ENCODE data around the gene ZBTB48. TPM values are rescaled to one million over a fixed set of nuclear protein-coding genes. Genes with fewer than 3 reads are reported as not detected.

ZBTB48 gene
- total RNA-seq, 1 donor from 2014 or later: 39.0 TPM

DNA sequence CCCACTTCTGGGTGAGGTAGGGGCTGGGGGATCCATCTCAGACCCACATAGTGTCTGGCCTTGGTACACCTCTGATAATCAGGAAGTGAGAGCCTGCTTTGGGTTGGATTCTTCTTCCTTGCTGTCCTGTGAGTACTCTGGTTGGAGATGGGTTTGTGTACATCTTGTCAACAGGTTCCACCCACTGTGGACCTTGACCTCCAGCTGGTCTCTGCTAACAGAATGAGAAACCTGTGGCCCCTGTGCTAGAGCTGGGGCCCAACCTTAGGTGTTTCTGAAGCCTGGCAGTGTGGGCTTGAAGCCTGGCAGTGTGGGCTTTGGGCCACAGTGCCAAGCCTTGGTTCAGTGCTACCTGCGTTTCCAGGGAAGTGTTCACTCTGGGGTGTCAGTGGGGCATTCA, 2.6 kb downstream of the ZBTB48 start:
- Mint-ChIP-seq H3K4me1 (ENCODE audit: low read depth, unreplicated experiment) (peaks cover 20% of the 10 kb centered on the region), H3K27me3 (ENCODE audit: unreplicated experiment) (peaks cover 2% of the 10 kb centered on the region), H3K27ac (ENCODE audit: unreplicated experiment) (no peak overlapping the region), H3K9me3 (ENCODE audit: unreplicated experiment) (peaks cover 2% of the 10 kb centered on the region), H3K4me3 (ENCODE audit: unreplicated experiment) (no peak overlapping the region), H3K36me3 (ENCODE audit: unreplicated experiment) (no peaks in the 10 kb centered on the region)
- DNase-seq: no peak
- TF ChIP-seq, protein P1, sequence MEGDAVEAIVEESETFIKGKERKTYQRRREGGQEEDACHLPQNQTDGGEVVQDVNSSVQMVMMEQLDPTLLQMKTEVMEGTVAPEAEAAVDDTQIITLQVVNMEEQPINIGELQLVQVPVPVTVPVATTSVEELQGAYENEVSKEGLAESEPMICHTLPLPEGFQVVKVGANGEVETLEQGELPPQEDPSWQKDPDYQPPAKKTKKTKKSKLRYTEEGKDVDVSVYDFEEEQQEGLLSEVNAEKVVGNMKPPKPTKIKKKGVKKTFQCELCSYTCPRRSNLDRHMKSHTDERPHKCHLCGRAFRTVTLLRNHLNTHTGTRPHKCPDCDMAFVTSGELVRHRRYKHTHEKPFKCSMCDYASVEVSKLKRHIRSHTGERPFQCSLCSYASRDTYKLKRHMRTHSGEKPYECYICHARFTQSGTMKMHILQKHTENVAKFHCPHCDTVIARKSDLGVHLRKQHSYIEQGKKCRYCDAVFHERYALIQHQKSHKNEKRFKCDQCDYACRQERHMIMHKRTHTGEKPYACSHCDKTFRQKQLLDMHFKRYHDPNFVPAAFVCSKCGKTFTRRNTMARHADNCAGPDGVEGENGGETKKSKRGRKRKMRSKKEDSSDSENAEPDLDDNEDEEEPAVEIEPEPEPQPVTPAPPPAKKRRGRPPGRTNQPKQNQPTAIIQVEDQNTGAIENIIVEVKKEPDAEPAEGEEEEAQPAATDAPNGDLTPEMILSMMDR (IDR thresholded peaks at IDR 0.05; ENCODE audit: partially characterized antibody, unreplicated experiment): no peak

DNA sequence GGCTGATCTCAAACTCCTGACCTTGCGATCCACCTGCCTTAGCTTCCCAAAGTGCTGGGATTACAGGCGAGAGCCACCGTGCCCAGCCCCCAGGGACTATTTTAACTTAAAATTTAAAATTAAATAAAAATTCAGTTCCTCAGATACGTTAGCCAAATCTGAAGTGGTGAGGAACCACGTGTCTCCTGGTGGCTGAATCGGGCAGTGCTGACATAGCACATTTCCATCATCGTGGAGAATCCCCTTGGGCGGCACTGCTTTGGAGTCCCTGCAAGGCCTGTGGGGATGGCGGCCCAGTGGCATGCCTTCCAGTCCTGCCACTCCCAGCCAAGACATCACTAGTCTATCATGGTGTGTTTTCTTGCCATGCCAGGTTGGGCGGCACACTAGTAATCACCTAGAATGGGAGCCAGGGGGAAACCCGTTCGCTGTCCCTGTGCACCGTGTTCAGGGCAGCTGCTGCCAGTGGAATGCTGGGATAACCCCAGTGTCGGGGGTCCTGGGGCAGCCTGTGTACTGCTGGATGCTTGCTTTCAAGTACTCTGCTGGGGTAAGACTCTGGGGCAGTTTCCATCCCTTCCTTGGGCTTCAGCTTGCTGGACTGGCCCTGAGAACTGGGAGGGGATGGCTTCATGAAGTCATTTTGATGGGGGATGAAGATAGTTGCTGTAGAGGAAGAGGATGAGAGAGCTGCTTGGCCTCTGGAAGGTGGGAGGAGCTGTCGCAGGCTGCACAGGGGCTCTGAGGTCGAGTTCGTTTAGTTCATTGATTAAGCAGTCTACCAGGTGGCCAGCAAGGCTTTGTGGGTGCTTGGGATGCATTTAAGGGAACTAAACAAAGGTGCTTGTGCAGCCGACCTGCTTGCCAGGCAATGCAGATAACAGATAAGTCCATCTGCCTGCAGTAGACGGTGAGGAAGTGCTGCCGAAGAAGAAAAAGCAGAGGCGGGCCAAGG, 4.6 kb downstream of the ZBTB48 start:
- Mint-ChIP-seq H3K4me3 (ENCODE audit: unreplicated experiment) (peak overlapping the region; percentile 8), H3K4me1 (ENCODE audit: low read depth, unreplicated experiment) (peaks cover 14% of the 10 kb centered on the region), H3K9me3 (ENCODE audit: unreplicated experiment) (peaks cover 2% of the 10 kb centered on the region), H3K36me3 (ENCODE audit: unreplicated experiment) (no peaks in the 10 kb centered on the region), H3K27ac (ENCODE audit: unreplicated experiment) (peak overlapping the region; percentile 3), H3K27me3 (ENCODE audit: unreplicated experiment) (peaks cover 4% of the 10 kb centered on the region)
- TF ChIP-seq, protein P1 (IDR thresholded peaks at IDR 0.05; ENCODE audit: partially characterized antibody, unreplicated experiment): peak; percentile 66
- no peak for DNase-seq

- Mint-ChIP-seq H3K27ac (ENCODE audit: unreplicated experiment) (peak overlapping the region; percentile 3), H3K36me3 (ENCODE audit: unreplicated experiment) (no peaks in the 10 kb centered on the region), H3K27me3 (ENCODE audit: unreplicated experiment) (peaks cover 4% of the 10 kb centered on the region), H3K9me3 (ENCODE audit: unreplicated experiment) (peaks cover 2% of the 10 kb centered on the region), H3K4me3 (ENCODE audit: unreplicated experiment) (peak overlapping the region; percentile 8), H3K4me1 (ENCODE audit: low read depth, unreplicated experiment) (peaks cover 14% of the 10 kb centered on the region)
- TF ChIP-seq, protein P1 (IDR thresholded peaks at IDR 0.05; ENCODE audit: partially characterized antibody, unreplicated experiment): no peak
- DNase-seq: no peak
Observed at GRCh38 chr1:6585081-6585722, 5.4 kb downstream of the ZBTB48 start.

DNA sequence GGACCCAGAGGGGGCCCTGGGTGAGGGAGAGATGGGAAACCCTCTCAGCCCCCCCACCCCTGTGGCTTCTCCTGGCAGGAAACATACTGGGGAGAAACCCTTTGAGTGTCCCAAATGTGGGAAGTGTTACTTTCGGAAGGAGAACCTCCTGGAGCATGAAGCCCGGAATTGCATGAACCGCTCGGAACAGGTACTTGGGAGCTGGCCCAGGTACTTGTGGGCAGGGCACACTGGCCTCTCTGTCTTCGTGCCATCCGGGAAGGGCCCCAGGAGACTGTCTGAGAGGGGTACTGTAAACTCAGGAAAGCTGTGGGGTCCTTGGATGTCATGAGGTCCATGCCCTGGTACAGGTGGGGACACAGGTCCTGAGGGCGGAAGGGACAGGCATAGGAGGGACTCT, 6.0 kb downstream of the ZBTB48 start:
- Mint-ChIP-seq H3K36me3 (ENCODE audit: unreplicated experiment) (no peaks in the 10 kb centered on the region), H3K4me1 (ENCODE audit: low read depth, unreplicated experiment) (peaks cover 10% of the 10 kb centered on the region), H3K4me3 (ENCODE audit: unreplicated experiment) (no peak overlapping the region), H3K27ac (ENCODE audit: unreplicated experiment) (no peak overlapping the region), H3K9me3 (ENCODE audit: unreplicated experiment) (peaks cover 2% of the 10 kb centered on the region), H3K27me3 (ENCODE audit: unreplicated experiment) (peaks cover 9% of the 10 kb centered on the region)
- TF ChIP-seq, protein P1 (IDR thresholded peaks at IDR 0.05; ENCODE audit: partially characterized antibody, unreplicated experiment): no peak
- no peak for DNase-seq
